WTC11 (cell line): ENCODE results near the gene PLA2G5.

Experiments used
- ATF6 ChIP-seq: sonication (generic); formaldehyde crosslinking; IDR thresholded peaks from 2 replicates; pipeline ENCODE4 v1.8.1; 2023; ENCODE audit warnings: mild to moderate bottlenecking, missing genetic modification reagents
- E2F4 ChIP-seq: sonication (generic); formaldehyde crosslinking; IDR thresholded peaks from 2 replicates; pipeline ENCODE4 v1.8.1; 2022; ENCODE audit warnings: low read depth, mild to moderate bottlenecking, moderate library complexity, missing genetic modification reagents, borderline replicate concordance
- ESRRA ChIP-seq: sonication (generic); formaldehyde crosslinking; IDR thresholded peaks from 2 replicates; pipeline ENCODE4 v1.8.1; 2022; ENCODE audit warnings: mild to moderate bottlenecking, missing genetic modification reagents, borderline replicate concordance
- HMGXB4 ChIP-seq: sonication (generic); formaldehyde crosslinking; IDR thresholded peaks from 2 replicates; pipeline ENCODE4 v1.8.1; 2023; ENCODE audit warnings: mild to moderate bottlenecking, moderate library complexity, missing genetic modification reagents
- IRF2 ChIP-seq: sonication (generic); formaldehyde crosslinking; IDR thresholded peaks from 2 replicates; pipeline ENCODE4 v1.8.0; 2022; ENCODE audit warnings: low read depth, missing genetic modification reagents, borderline replicate concordance
- MXD4 ChIP-seq: fragments of 250-450 bp; sonication (Bioruptor Pico); IDR thresholded peaks from 2 replicates; pipeline ENCODE4 v1.8.0; 2021; ENCODE audit warnings: mild to moderate bottlenecking, moderate library complexity, borderline replicate concordance
- NFATC4 ChIP-seq: fragments of 250-450 bp; sonication (Bioruptor Pico); IDR thresholded peaks from 2 replicates; pipeline ENCODE4 v1.9.0; 2021; ENCODE audit warnings: mild to moderate bottlenecking
- NFE2L1 ChIP-seq: sonication (generic); formaldehyde crosslinking; IDR thresholded peaks from 2 replicates; pipeline ENCODE4 v1.8.1; 2023; ENCODE audit warnings: missing genetic modification reagents
- SMAD4 ChIP-seq: sonication (generic); formaldehyde crosslinking; IDR thresholded peaks from 2 replicates; pipeline ENCODE4 v1.8.0; 2022; ENCODE audit warnings: mild to moderate bottlenecking, missing genetic modification reagents
- USF2 ChIP-seq: sonication (generic); formaldehyde crosslinking; IDR thresholded peaks from 2 replicates; pipeline ENCODE4 v1.8.1; 2023; ENCODE audit warnings: mild to moderate bottlenecking, missing genetic modification reagents, moderate library complexity
- ZBTB43 ChIP-seq: sonication (generic); formaldehyde crosslinking; IDR thresholded peaks from 2 replicates; pipeline ENCODE4 v1.8.1; 2023; ENCODE audit warnings: mild to moderate bottlenecking, missing genetic modification reagents
- ZNF232 ChIP-seq: sonication (generic); formaldehyde crosslinking; IDR thresholded peaks from 2 replicates; pipeline ENCODE4 v1.8.0; 2022; ENCODE audit warnings: mild to moderate bottlenecking, missing genetic modification reagents
- ZNF416 ChIP-seq: fragments of 250-450 bp; sonication (Bioruptor Pico); IDR thresholded peaks from 2 replicates; pipeline ENCODE4 v1.9.0; 2021; ENCODE audit warnings: mild to moderate bottlenecking, inconsistent platforms
- TF ChIP-seq, protein P1 (sequence below): fragments of 200-600 bp; IDR thresholded peaks from 2 replicates; pipeline ENCODE4 v1.8.0; 2022; ENCODE audit warnings: antibody characterized with exemption

GRCh38 chr1:20031836-20032235, 38.2 kb upstream of the PLA2G5 start:
- TF ChIP-seq MXD4 (CRISPR knock-in tag) (no peak), E2F4 (CRISPR knock-in tag) (no peak), ZNF416 (no peak), USF2 (CRISPR knock-in tag) (no peak), HMGXB4 (CRISPR knock-in tag) (no peak), IRF2 (no peak), ZNF232 (CRISPR knock-in tag) (no peak), ESRRA (CRISPR knock-in tag) (no peak), ZBTB43 (CRISPR knock-in tag) (no peak), NFATC4 (CRISPR knock-in tag) (no peak), NFE2L1 (no peak), ATF6 (CRISPR knock-in tag) (no peak), SMAD4 (no peak)
- TF ChIP-seq, protein P1, sequence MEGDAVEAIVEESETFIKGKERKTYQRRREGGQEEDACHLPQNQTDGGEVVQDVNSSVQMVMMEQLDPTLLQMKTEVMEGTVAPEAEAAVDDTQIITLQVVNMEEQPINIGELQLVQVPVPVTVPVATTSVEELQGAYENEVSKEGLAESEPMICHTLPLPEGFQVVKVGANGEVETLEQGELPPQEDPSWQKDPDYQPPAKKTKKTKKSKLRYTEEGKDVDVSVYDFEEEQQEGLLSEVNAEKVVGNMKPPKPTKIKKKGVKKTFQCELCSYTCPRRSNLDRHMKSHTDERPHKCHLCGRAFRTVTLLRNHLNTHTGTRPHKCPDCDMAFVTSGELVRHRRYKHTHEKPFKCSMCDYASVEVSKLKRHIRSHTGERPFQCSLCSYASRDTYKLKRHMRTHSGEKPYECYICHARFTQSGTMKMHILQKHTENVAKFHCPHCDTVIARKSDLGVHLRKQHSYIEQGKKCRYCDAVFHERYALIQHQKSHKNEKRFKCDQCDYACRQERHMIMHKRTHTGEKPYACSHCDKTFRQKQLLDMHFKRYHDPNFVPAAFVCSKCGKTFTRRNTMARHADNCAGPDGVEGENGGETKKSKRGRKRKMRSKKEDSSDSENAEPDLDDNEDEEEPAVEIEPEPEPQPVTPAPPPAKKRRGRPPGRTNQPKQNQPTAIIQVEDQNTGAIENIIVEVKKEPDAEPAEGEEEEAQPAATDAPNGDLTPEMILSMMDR, result no peak
